HEK293 (cell line): ENCODE data around the gene DPYD.

Source experiments
- GLI4 ChIP-seq: fragments of 450-650 bp; formaldehyde crosslinking; IDR thresholded peaks from 2 replicates; pipeline ENCODE4 v1.5.1; 2016; ENCODE audit warnings: missing biosample characterization, missing genetic modification characterization
- HOXD13 ChIP-seq: sonication (generic); formaldehyde crosslinking; IDR thresholded peaks from 2 replicates; pipeline ENCODE4 v1.8.0; 2022; ENCODE audit warnings: missing genetic modification reagents, borderline replicate concordance
- KLF7 ChIP-seq: fragments of 450-650 bp; formaldehyde crosslinking; IDR thresholded peaks from 2 replicates; pipeline ENCODE4 v1.5.1; 2016; ENCODE audit warnings: missing biosample characterization, missing genetic modification characterization, borderline replicate concordance
- ZBTB20 ChIP-seq: fragments of 450-650 bp; formaldehyde crosslinking; IDR thresholded peaks from 2 replicates; pipeline ENCODE4 v1.5.1; 2016; ENCODE audit warnings: missing biosample characterization, missing genetic modification characterization
- TF ChIP-seq, protein P1 (sequence below): fragments of 450-650 bp; formaldehyde crosslinking; IDR thresholded peaks from 2 replicates; pipeline ENCODE4 v1.5.1; 2016; ENCODE audit warnings: missing biosample characterization, missing genetic modification characterization
- TF ChIP-seq, protein P2 (sequence below): fragments of 450-650 bp; formaldehyde crosslinking; IDR thresholded peaks from 2 replicates; pipeline ENCODE4 v1.5.1; 2017; ENCODE audit warnings: missing biosample characterization, missing genetic modification characterization

DNA sequence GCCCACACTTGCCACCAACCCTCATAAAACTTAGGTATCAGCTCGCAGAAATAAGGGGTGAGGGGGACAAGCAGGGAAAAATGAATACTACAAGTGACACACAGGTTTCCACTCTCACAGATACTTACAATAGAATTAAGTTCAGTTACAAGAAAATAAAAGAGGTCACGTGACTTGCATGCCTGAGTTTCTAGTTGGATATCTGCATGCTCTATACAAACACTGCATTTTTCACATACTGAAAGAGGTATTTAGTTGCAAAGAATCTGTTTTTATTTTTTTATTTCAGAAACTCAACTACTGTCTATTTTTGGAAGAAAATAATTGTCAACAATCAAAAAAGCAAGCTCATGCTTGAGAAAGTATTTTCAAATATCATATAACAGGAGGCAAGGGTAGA is 43.5 kb downstream of the DPYD start:
- TF ChIP-seq, protein P1, sequence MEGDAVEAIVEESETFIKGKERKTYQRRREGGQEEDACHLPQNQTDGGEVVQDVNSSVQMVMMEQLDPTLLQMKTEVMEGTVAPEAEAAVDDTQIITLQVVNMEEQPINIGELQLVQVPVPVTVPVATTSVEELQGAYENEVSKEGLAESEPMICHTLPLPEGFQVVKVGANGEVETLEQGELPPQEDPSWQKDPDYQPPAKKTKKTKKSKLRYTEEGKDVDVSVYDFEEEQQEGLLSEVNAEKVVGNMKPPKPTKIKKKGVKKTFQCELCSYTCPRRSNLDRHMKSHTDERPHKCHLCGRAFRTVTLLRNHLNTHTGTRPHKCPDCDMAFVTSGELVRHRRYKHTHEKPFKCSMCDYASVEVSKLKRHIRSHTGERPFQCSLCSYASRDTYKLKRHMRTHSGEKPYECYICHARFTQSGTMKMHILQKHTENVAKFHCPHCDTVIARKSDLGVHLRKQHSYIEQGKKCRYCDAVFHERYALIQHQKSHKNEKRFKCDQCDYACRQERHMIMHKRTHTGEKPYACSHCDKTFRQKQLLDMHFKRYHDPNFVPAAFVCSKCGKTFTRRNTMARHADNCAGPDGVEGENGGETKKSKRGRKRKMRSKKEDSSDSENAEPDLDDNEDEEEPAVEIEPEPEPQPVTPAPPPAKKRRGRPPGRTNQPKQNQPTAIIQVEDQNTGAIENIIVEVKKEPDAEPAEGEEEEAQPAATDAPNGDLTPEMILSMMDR, result no peak
- TF ChIP-seq, protein P2, sequence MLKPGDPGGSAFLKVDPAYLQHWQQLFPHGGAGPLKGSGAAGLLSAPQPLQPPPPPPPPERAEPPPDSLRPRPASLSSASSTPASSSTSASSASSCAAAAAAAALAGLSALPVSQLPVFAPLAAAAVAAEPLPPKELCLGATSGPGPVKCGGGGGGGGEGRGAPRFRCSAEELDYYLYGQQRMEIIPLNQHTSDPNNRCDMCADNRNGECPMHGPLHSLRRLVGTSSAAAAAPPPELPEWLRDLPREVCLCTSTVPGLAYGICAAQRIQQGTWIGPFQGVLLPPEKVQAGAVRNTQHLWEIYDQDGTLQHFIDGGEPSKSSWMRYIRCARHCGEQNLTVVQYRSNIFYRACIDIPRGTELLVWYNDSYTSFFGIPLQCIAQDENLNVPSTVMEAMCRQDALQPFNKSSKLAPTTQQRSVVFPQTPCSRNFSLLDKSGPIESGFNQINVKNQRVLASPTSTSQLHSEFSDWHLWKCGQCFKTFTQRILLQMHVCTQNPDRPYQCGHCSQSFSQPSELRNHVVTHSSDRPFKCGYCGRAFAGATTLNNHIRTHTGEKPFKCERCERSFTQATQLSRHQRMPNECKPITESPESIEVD (tag by site-specific recombination), result no peak
- TF ChIP-seq HOXD13 (CRISPR knock-in tag) (no peak), KLF7 (tag by site-specific recombination) (no peak), ZBTB20 (tag by site-specific recombination) (no peak), GLI4 (tag by site-specific recombination) (no peak)
